HepG2 (cell line): ENCODE data around the gene GLB1L3.

Experiments
- EP300 ChIP-seq, 3 experiments: sonication (generic) in 1 of 3; formaldehyde crosslinking in 1 of 3; IDR thresholded peaks; 2 replicates each; pipeline versions ENCODE4 v1.5.1 to v1.6.1; 2011 to 2020; ENCODE audit warnings: low read depth in 2 of 3, low read length in 2 of 3, borderline replicate concordance in 1 of 3, improper control_type of control experiment in 1 of 3, mild to moderate bottlenecking in 1 of 3, missing genetic modification reagents in 1 of 3, moderate library complexity in 1 of 3
- EZH2 ChIP-seq: conservative IDR thresholded peaks from 2 replicates; pipeline ENCODE4 v1.6.1; 2012; ENCODE audit warnings: mild to moderate bottlenecking, low read depth, low read length, moderate library complexity
- HDAC2 ChIP-seq: sonication (generic); formaldehyde crosslinking; IDR thresholded peaks from 2 replicates; pipeline ENCODE4 v1.4.0; 2020; ENCODE audit warnings: missing genetic modification reagents
- MTA1 ChIP-seq: sonication (generic); formaldehyde crosslinking; IDR thresholded peaks from 2 replicates; pipeline ENCODE4 v1.4.0; 2020; ENCODE audit warnings: missing genetic modification reagents, mild to moderate bottlenecking, borderline replicate concordance
- NAIF1 ChIP-seq: sonication (generic); formaldehyde crosslinking; IDR thresholded peaks from 2 replicates; pipeline ENCODE4 v1.5.0; 2020; ENCODE audit warnings: mild to moderate bottlenecking, missing genetic modification reagents, borderline replicate concordance
- POLR2A ChIP-seq, 2 experiments: IDR thresholded peaks; 2 replicates each; pipeline ENCODE4 v1.6.1; 2011; ENCODE audit warnings: low read depth in 2 of 2, low read length in 2 of 2, mild to moderate bottlenecking in 1 of 2, moderate library complexity in 1 of 2; ENCODE audit not compliant: insufficient read depth in 1 of 2
- SRSF4 ChIP-seq: fragments of 200-400 bp; formaldehyde crosslinking; IDR thresholded peaks from one replicate; pipeline ENCODE4 v1.6.1; 2018; ENCODE audit warnings: mild to moderate bottlenecking, low read depth, low read length, moderate library complexity; ENCODE audit not compliant: poor library complexity, severe bottlenecking
- TCF12 ChIP-seq, 2 experiments: fragments of 450-650 bp in 1 of 2; sonication (generic) in 1 of 2; formaldehyde crosslinking in 1 of 2; IDR thresholded peaks; 2 replicates each; pipeline versions ENCODE4 v1.6.1 to v1.8.0; 2017 to 2022; ENCODE audit warnings: antibody characterized with exemption in 1 of 2, mild to moderate bottlenecking in 1 of 2, missing genetic modification reagents in 1 of 2, moderate library complexity in 1 of 2
- ZNF24 ChIP-seq: fragments of 450-650 bp; IDR thresholded peaks from 2 replicates; pipeline ENCODE4 v1.6.1; 2017; ENCODE audit warnings: antibody characterized with exemption, mild to moderate bottlenecking
- ZNF333 ChIP-seq: sonication (generic); formaldehyde crosslinking; IDR thresholded peaks from 2 replicates; pipeline ENCODE4 v1.4.0; 2020; ENCODE audit warnings: mild to moderate bottlenecking, missing genetic modification reagents, borderline replicate concordance
- ZNF790 ChIP-seq: sonication (generic); formaldehyde crosslinking; IDR thresholded peaks from 2 replicates; pipeline ENCODE4 v1.8.0; 2022; ENCODE audit warnings: missing genetic modification reagents, mild to moderate bottlenecking, borderline replicate concordance
- ZSCAN29 ChIP-seq: sonication (generic); formaldehyde crosslinking; conservative IDR thresholded peaks from 2 replicates; pipeline ENCODE4 v1.4.0; 2020; ENCODE audit warnings: mild to moderate bottlenecking, missing genetic modification reagents
- TF ChIP-seq, protein P1 (sequence below): IDR thresholded peaks from 2 replicates; pipeline ENCODE4 v1.6.1; 2016; ENCODE audit warnings: missing biosample characterization, missing genetic modification reagents, low read depth
- TF ChIP-seq, protein P2 (sequence below): sonication (generic); formaldehyde crosslinking; IDR thresholded peaks from 2 replicates; pipeline ENCODE4 v1.5.0; 2020; ENCODE audit warnings: mild to moderate bottlenecking, missing genetic modification reagents, moderate library complexity

DNA sequence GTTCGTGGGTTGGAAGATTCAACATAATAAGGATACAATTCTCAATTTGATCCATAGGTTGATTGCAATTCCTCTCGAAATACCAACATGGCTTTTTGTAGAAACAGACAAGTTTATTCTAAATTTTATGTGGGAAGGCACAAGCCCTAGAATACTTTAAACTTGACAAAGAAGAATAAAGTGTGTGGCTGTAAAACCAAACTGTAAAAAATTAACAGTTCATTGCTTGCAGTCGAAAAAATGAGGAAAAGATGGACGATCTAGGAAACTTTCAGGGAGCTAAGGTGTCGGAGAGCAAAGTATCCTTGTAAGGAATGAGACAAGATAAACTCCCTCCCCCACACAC is 1.0 kb upstream of the GLB1L3 start:
- TF ChIP-seq POLR2A (IDR thresholded peaks at IDR 0.05; ENCODE audit: insufficient read depth in 1 of 2, low read depth in 2 of 2, low read length in 2 of 2) (no peak), MTA1 (no peak), SRSF4 (no peak), ZNF790 (no peak), ZSCAN29 (CRISPR knock-in tag) (no peak), TCF12 (IDR thresholded peaks at IDR 0.05) (no peak), TCF12 (CRISPR knock-in tag; IDR thresholded peaks at IDR 0.05) (no peak), ZNF24 (no peak), NAIF1 (CRISPR knock-in tag) (no peak), HDAC2 (CRISPR knock-in tag) (no peak), EZH2 (no peak), ZNF333 (CRISPR knock-in tag) (no peak), EP300 (IDR thresholded peaks at IDR 0.05; ENCODE audit: low read depth in 2 of 2, low read length in 2 of 2) (no peak), EP300 (CRISPR knock-in tag; IDR thresholded peaks at IDR 0.05; ENCODE audit: borderline replicate concordance) (no peak)
- TF ChIP-seq, protein P1, sequence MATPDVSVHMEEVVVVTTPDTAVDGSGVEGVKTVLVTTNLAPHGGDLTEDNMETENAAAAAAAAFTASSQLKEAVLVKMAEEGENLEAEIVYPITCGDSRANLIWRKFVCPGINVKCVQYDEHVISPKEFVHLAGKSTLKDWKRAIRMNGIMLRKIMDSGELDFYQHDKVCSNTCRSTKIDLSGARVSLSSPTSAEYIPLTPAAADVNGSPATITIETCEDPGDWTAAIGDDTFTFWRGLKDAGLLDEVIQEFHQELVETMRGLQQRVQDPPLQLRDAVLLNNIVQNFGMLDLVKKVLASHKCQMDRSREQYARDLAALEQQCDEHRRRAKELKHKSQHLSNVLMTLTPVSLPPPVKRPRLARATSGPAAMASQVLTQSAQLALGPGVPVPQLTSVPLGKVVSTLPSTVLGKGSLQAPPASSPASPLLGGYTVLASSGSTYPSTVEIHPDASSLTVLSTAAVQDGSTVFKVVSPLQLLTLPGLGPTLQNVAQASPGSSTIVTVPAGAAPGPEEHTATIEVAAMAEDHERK (CRISPR knock-in tag), result no peak
- TF ChIP-seq, protein P2, sequence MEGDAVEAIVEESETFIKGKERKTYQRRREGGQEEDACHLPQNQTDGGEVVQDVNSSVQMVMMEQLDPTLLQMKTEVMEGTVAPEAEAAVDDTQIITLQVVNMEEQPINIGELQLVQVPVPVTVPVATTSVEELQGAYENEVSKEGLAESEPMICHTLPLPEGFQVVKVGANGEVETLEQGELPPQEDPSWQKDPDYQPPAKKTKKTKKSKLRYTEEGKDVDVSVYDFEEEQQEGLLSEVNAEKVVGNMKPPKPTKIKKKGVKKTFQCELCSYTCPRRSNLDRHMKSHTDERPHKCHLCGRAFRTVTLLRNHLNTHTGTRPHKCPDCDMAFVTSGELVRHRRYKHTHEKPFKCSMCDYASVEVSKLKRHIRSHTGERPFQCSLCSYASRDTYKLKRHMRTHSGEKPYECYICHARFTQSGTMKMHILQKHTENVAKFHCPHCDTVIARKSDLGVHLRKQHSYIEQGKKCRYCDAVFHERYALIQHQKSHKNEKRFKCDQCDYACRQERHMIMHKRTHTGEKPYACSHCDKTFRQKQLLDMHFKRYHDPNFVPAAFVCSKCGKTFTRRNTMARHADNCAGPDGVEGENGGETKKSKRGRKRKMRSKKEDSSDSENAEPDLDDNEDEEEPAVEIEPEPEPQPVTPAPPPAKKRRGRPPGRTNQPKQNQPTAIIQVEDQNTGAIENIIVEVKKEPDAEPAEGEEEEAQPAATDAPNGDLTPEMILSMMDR (CRISPR knock-in tag), result no peak
